ENCODE results near the gene MSLN. TPM values are rescaled to one million over a fixed set of nuclear protein-coding genes. Genes with fewer than 3 reads are reported as not detected.

The MSLN gene
- total and polyA plus RNA-seq, 9 of the 15 experiments (the other 6 are each of a cell fraction or from before 2014, with no cell fraction given) = not detected

DNA sequence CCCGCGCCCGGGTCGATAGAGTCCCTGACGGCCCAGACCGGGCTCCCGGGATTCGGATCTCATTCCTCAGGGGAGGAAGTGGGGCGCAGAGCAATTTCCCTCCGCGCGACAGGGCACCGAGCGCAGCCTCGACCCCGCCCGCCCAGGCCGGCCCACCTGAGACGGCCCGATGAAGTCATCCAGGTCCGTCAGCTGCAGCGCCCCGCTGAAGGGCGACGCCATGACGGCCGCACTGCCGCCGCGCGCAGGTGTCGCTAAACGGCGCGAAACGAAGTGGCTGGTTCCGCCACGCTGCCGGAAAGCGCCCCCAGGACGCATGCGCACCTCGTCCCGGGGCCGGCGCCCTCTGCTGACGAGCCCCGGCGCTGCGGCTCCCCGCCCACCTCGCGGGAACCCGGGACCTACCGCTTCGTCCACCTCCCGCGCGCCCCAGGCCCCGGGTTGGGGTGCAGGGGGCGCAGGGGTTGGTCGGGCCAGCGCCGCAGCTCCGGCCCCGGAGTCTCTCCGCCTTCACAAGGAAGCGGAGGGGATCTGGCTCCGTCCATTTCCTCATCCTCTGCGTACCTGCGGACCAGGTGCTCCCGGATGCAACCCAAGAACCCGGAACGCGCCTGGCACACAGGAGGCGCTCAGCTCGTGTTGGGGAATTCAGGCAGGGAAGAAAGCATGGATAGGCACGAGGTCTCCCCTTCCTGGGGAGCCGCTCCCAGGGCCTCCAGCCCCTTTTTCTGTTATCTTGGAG is 19.6 kb upstream of the MSLN start, which contains the start of gene CIAO3 (continued):
- TF ChIP-seq JUN (IDR thresholded peaks at IDR 0.05; ENCODE audit: borderline replicate concordance, low read depth, low read length) (peak; percentile 90), JUN (CRISPR knock-in tag; IDR thresholded peaks at IDR 0.05; ENCODE audit: borderline replicate concordance) (peak; percentile 95; the same call in 1 of the 2 replicates), NFYB (IDR thresholded peaks at IDR 0.05; ENCODE audit: extremely low read depth, insufficient read length) (no peak), NFXL1 (CRISPR knock-in tag; IDR thresholded peaks at IDR 0.05) (no peak), ZNF24 (IDR thresholded peaks at IDR 0.05) (peak; percentile 12; the same call in 1 of the 2 replicates), JUND (IDR thresholded peaks at IDR 0.05; ENCODE audit: borderline replicate concordance, low read depth, low read length) (peak; percentile 94), JUND (tag; IDR thresholded peaks at IDR 0.05; ENCODE audit: borderline replicate concordance, low read depth, low read length) (peak; percentile 91; the same call in 1 of the 3 replicates), SPI1 (IDR thresholded peaks at IDR 0.05; ENCODE audit: borderline replicate concordance, low read depth, low read length) (peak; percentile 47; the same call in 1 of the 2 replicates), CXXC5 (CRISPR knock-in tag; IDR thresholded peaks at IDR 0.05) (peak; percentile 90), ELF2 (CRISPR knock-in tag; IDR thresholded peaks at IDR 0.05) (peak; percentile 100), ETV1 (tag; conservative IDR thresholded peaks at IDR 0.05; ENCODE audit: low read depth) (0 out of 2 replicates have a peak, but pooled peaks have one; percentile 13), KLF6 (CRISPR knock-in tag; IDR thresholded peaks at IDR 0.05; ENCODE audit: borderline replicate concordance) (no peak; the same call in 1 of the 2 replicates), POLR2G (IDR thresholded peaks at IDR 0.05; ENCODE audit: low read depth, low read length) (peak; percentile 87), SAFB (IDR thresholded peaks at IDR 0.05; ENCODE audit: borderline replicate concordance, low read depth, low read length) (0 out of 2 replicates have a peak, but pooled peaks have one; percentile 6), NR2C2 (CRISPR knock-in tag; IDR thresholded peaks at IDR 0.05) (peak; percentile 54; the same call in 1 of the 2 replicates), NR2C2 (tag; IDR thresholded peaks at IDR 0.05) (peak; percentile 86), GTF2E2 (tag; IDR thresholded peaks at IDR 0.05) (0 out of 2 replicates have a peak, but pooled peaks have one; percentile 34), ZC3H8 (IDR thresholded peaks at IDR 0.05) (no peak), ARID1B (IDR thresholded peaks at IDR 0.05) (0 out of 2 replicates have a peak, but pooled peaks have one; percentile 4), RCOR1 (IDR thresholded peaks at IDR 0.05; ENCODE audit: borderline replicate concordance in 1 of 2, low read depth in 2 of 2, low read length in 2 of 2) (peak in 1 of 2 experiments; percentile 2; a peak in 2 of 4 replicates), CTBP1 (IDR thresholded peaks at IDR 0.05; ENCODE audit: borderline replicate concordance) (peak; percentile 98), CREB1 (IDR thresholded peaks at IDR 0.05) (peak; percentile 97), CREB1 (CRISPR knock-in tag; IDR thresholded peaks at IDR 0.05) (peak; percentile 96), TCFL5 (CRISPR knock-in tag; conservative IDR thresholded peaks at IDR 0.05) (no peak), ZNF316 (IDR thresholded peaks at IDR 0.05) (0 out of 2 replicates have a peak, but pooled peaks have one; percentile 5)
- TF ChIP-seq, protein P1, sequence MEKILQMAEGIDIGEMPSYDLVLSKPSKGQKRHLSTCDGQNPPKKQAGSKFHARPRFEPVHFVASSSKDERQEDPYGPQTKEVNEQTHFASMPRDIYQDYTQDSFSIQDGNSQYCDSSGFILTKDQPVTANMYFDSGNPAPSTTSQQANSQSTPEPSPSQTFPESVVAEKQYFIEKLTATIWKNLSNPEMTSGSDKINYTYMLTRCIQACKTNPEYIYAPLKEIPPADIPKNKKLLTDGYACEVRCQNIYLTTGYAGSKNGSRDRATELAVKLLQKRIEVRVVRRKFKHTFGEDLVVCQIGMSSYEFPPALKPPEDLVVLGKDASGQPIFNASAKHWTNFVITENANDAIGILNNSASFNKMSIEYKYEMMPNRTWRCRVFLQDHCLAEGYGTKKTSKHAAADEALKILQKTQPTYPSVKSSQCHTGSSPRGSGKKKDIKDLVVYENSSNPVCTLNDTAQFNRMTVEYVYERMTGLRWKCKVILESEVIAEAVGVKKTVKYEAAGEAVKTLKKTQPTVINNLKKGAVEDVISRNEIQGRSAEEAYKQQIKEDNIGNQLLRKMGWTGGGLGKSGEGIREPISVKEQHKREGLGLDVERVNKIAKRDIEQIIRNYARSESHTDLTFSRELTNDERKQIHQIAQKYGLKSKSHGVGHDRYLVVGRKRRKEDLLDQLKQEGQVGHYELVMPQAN (IDR thresholded peaks at IDR 0.05; ENCODE audit: borderline replicate concordance) = peak; percentile 22; the same call in 1 of the 2 replicates
- TF ChIP-seq, protein P2, sequence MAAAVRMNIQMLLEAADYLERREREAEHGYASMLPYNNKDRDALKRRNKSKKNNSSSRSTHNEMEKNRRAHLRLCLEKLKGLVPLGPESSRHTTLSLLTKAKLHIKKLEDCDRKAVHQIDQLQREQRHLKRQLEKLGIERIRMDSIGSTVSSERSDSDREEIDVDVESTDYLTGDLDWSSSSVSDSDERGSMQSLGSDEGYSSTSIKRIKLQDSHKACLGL (CRISPR knock-in tag; IDR thresholded peaks at IDR 0.05; ENCODE audit: borderline replicate concordance, poor library complexity, severe bottlenecking) = peak; percentile 65
